NCI-H1092 (cell line): Measurements from ENCODE around the gene F2RL3.

Experiments used
- DNase-seq: peaks from one replicate; lab custom pipeline; 2025; lab: John Stamatoyannopoulos, UW

F2RL3 gene

GRCh38 chr19:16888629-16889365 lies at the start of gene F2RL3:
Gene F2RL3 (plus strand): TSS chr19:16888999. CDS start chr19:16889190, 191 bp downstream.
- no peak for DNase-seq

- DNase-seq = no peak
These were observed 47.3 kb upstream of the F2RL3 start for GRCh38 chr19:16841391-16841926.

GRCh38 chr19:16846901-16847300 lies 41.9 kb upstream of the F2RL3 start:
- no peak for DNase-seq

- DNase-seq = no peak
These were observed 41.4 kb upstream of the F2RL3 start for GRCh38 chr19:16847430-16847829.

- DNase-seq = no peak
These were observed 39.6 kb upstream of the F2RL3 start for GRCh38 chr19:16849168-16849567.

GRCh38 chr19:16850133-16850532 lies 38.7 kb upstream of the F2RL3 start:
- DNase-seq = no peak

GRCh38 chr19:16851031-16851712 lies 37.6 kb upstream of the F2RL3 start:
- DNase-seq = no peak

GRCh38 chr19:16853066-16853465 lies 35.7 kb upstream of the F2RL3 start:
- no peak for DNase-seq

- DNase-seq = no peak
These were observed 32.7 kb upstream of the F2RL3 start for GRCh38 chr19:16856091-16856490.

- no peak for DNase-seq
These were observed 29.2 kb upstream of the F2RL3 start for GRCh38 chr19:16859626-16860025.

- DNase-seq = no peak
These were observed 28.7 kb upstream of the F2RL3 start for GRCh38 chr19:16860118-16860517.

GRCh38 chr19:16861011-16861410 lies 27.8 kb upstream of the F2RL3 start:
- DNase-seq = no peak

- DNase-seq = no peak
These were observed 27.0 kb upstream of the F2RL3 start for GRCh38 chr19:16861834-16862233.

- DNase-seq = no peak
These were observed 25.9 kb upstream of the F2RL3 start for GRCh38 chr19:16862826-16863415.

GRCh38 chr19:16867211-16867610 lies 21.6 kb upstream of the F2RL3 start:
- no peak for DNase-seq

GRCh38 chr19:16868423-16869130 lies 20.2 kb upstream of the F2RL3 start:
- no peak for DNase-seq

GRCh38 chr19:16869331-16869972 lies 19.3 kb upstream of the F2RL3 start:
- DNase-seq = no peak

- no peak for DNase-seq
These were observed 16.9 kb upstream of the F2RL3 start for GRCh38 chr19:16871871-16872270.

- no peak for DNase-seq
These were observed 16.1 kb upstream of the F2RL3 start for GRCh38 chr19:16872728-16873127.

- no peak for DNase-seq
These were observed 15.2 kb upstream of the F2RL3 start for GRCh38 chr19:16873594-16873993.

- no peak for DNase-seq
These were observed 14.4 kb upstream of the F2RL3 start for GRCh38 chr19:16874250-16874977.
